Muscle layer of duodenum (tissue), 2 donors: ENCODE data around the gene CPXM2.

Source experiments
- H3K27ac ChIP-seq: one replicate; pipeline ENCODE4 v1.7.0; 2013; ENCODE audit warnings: mild to moderate bottlenecking, low read length
- H3K27me3 ChIP-seq: one replicate; pipeline ENCODE4 v1.7.0; 2013; ENCODE audit warnings: low read depth, mild to moderate bottlenecking, control low read depth, low read length
- H3K36me3 ChIP-seq, 2 donors: one replicate each; pipeline ENCODE4 v1.7.0; 2013; ENCODE audit warnings: low read length in 2 of 2, control low read depth in 1 of 2, mild to moderate bottlenecking in 1 of 2; ENCODE audit not compliant: insufficient read depth in 2 of 2, control insufficient read depth in 1 of 2
- H3K4me1 ChIP-seq, 2 donors: one replicate each; pipeline ENCODE4 v1.7.0; 2013; ENCODE audit warnings: low read length in 2 of 2, mild to moderate bottlenecking in 2 of 2, control low read depth in 1 of 2, moderate library complexity in 1 of 2; ENCODE audit not compliant: insufficient read depth in 2 of 2, control insufficient read depth in 1 of 2
- H3K4me3 ChIP-seq, 2 donors: one replicate each; pipeline ENCODE4 v1.7.0; 2013; ENCODE audit warnings: low read length in 2 of 2, low read depth in 1 of 2, mild to moderate bottlenecking in 1 of 2
- H3K9me3 ChIP-seq, 2 donors: one replicate each; pipeline ENCODE4 v1.7.0; 2013; ENCODE audit warnings: low read length in 2 of 2, control low read depth in 1 of 2, mild to moderate bottlenecking in 1 of 2; ENCODE audit not compliant: control insufficient read depth in 1 of 2
- donor health status: healthy.

The CPXM2 gene

GRCh38 chr10:123703195-123703790, 188.3 kb downstream of the CPXM2 start:
- Histone ChIP-seq H3K9me3 (no peaks in the 10 kb centered on the region), H3K4me3 (no peak overlapping the region), H3K27me3 (no peaks in the 10 kb centered on the region), H3K4me1 (no peaks in the 10 kb centered on the region), H3K27ac (no peak overlapping the region), H3K36me3 (no peaks in the 10 kb centered on the region)
